Endodermal cell (in vitro differentiated cells): ENCODE measurements around the gene RNF111. TPM values are rescaled to one million over a fixed set of nuclear protein-coding genes. Genes with fewer than 3 reads are reported as not detected.

ENCODE experiments used
- DNase-seq: peaks from one replicate; pipeline ENCODE4 v3.0.0-alpha.2; 2017
- H3K27ac ChIP-seq: 2 replicates; pipeline ENCODE4 v1.5.1; 2013; ENCODE audit warnings: mild to moderate bottlenecking, low read depth, low read length, moderate library complexity
- H3K27me3 ChIP-seq: 2 replicates; pipeline ENCODE4 v1.6.1; 2013; ENCODE audit warnings: mild to moderate bottlenecking, low read length, moderate library complexity; ENCODE audit not compliant: insufficient read depth, control insufficient read depth, poor library complexity, severe bottlenecking
- H3K36me3 ChIP-seq: 2 replicates; pipeline ENCODE4 v1.7.0; 2013; ENCODE audit warnings: mild to moderate bottlenecking, low read length, moderate library complexity; ENCODE audit not compliant: control insufficient read depth, insufficient read depth
- H3K4me1 ChIP-seq: one replicate; pipeline ENCODE4 v1.7.0; 2013; ENCODE audit warnings: low read length; ENCODE audit not compliant: control insufficient read depth, insufficient read depth
- H3K4me3 ChIP-seq: 2 replicates; pipeline ENCODE4 v1.5.1; 2013; ENCODE audit warnings: mild to moderate bottlenecking, low read length, moderate library complexity
- H3K9ac ChIP-seq: 2 replicates; pipeline ENCODE4 v1.6.1; 2013; ENCODE audit warnings: mild to moderate bottlenecking, low read length, moderate library complexity; ENCODE audit not compliant: poor library complexity, severe bottlenecking; ENCODE audit errors: extremely low read depth
- H3K9me3 ChIP-seq: 2 replicates; pipeline ENCODE4 v1.6.1; 2013; ENCODE audit warnings: mild to moderate bottlenecking, low read length, moderate library complexity; ENCODE audit not compliant: control insufficient read depth
- H3K27ac Mint-ChIP-seq: 2 replicates; pipeline ENCODE4 v1.8.0; 2020; ENCODE audit warnings: mixed read lengths
- H3K27me3 Mint-ChIP-seq: 2 replicates; pipeline ENCODE4 v1.8.0; 2021; ENCODE audit warnings: mild to moderate bottlenecking, mixed read lengths; ENCODE audit not compliant: insufficient read depth
- H3K36me3 Mint-ChIP-seq: 2 replicates; pipeline ENCODE4 v1.8.0; 2020; ENCODE audit warnings: low read depth, mixed read lengths
- H3K4me1 Mint-ChIP-seq: 2 replicates; pipeline ENCODE4 v1.8.0; 2020; ENCODE audit warnings: mixed read lengths
- H3K4me3 Mint-ChIP-seq: 2 replicates; pipeline ENCODE4 v1.8.0; 2020; ENCODE audit warnings: mild to moderate bottlenecking, moderate library complexity, mixed read lengths
- H3K9me3 Mint-ChIP-seq: 2 replicates; pipeline ENCODE4 v1.8.0; 2020; ENCODE audit warnings: mild to moderate bottlenecking, mixed read lengths
- CTCF ChIP-seq: fragments of 200-600 bp; sonication (generic); conservative IDR thresholded peaks from 2 replicates; pipeline ENCODE4 v1.5.0; 2021; ENCODE audit warnings: antibody characterized with exemption, mild to moderate bottlenecking
- WGBS, 2 experiments: methylation state at CpG; one replicate each; pipeline versions ENCODE4 v1.1.5 to v1.1.7; 2013; ENCODE audit warnings: missing lambda C conversion rate in 2 of 2, mixed read lengths in 1 of 2; ENCODE audit not compliant: insufficient coverage in 1 of 2, insufficient read length in 1 of 2; 5-methylcytosine and 5-hydroxymethylcytosine counted together
- total RNA-seq, 2 donors: library from RNA; stranded (reverse); fragmentation: NEBNext Ultra II Directional in 1 of 2; extraction: Animal tissue kit (Norgen Biotek cat#: 25700) in 1 of 2; gene quantifications; 2 replicates in 1 of 2; 3 replicates in 1 of 2; pipeline ENCODE4 v1.2.1, GENCODE V29; 2021

Gene RNF111
- total RNA-seq, 2 donors from 2014 or later: 31.6 to 31.9 TPM

GRCh38 chr15:59001946-59002345 is 14.5 kb downstream of the RNF111 start:
- Mint-ChIP-seq H3K4me1 (peaks cover 3% of the 10 kb centered on the region), H3K9me3 (no peaks in the 10 kb centered on the region), H3K36me3 (peaks cover 14% of the 10 kb centered on the region), H3K27me3 (no peaks in the 10 kb centered on the region), H3K4me3 (no peak overlapping the region), H3K27ac (no peak overlapping the region)
- H3K9ac ChIP-seq: no peak overlapping the region
- no peaks in the 10 kb centered on the region for H3K9me3 ChIP-seq
- H3K27me3 ChIP-seq: no peaks in the 10 kb centered on the region
- DNase-seq: no peak
- no peak for TF ChIP-seq CTCF
- no peaks in the 10 kb centered on the region for H3K4me1 ChIP-seq
- H3K27ac ChIP-seq: no peak overlapping the region
- WGBS, 2 experiments: 95 to 100% methylated on average over 4 to 5 of the region's 5 CpGs
- H3K36me3 ChIP-seq: peaks cover 22% of the 10 kb centered on the region
- H3K4me3 ChIP-seq: no peak overlapping the region

DNA sequence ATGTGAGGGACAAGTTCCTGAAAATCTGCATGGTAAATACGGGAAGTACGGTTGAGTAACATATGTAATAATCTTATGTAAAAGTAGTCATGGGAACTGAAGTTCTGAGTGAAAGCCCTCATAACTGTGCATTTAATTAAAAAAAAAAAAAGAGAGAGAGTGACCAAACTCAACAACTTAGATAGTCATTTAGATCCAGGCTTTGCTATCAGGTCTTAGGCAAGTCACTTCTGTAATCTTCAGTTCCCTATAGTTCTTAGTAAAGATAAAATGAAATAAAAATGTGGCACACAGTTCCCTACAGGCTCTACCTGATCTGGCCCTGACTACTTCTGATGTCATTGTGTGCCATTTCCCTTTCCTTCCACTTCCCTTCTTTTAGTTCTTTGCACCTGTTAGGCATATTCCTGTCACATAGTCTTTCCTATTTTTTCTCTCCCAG is 15.0 kb downstream of the RNF111 start:
- H3K4me1 Mint-ChIP-seq: peaks cover 3% of the 10 kb centered on the region
- H3K36me3 ChIP-seq: peaks cover 24% of the 10 kb centered on the region
- WGBS, 2 experiments: 97 to 100% methylated on average over 2 of the region's 2 CpGs

DNA sequence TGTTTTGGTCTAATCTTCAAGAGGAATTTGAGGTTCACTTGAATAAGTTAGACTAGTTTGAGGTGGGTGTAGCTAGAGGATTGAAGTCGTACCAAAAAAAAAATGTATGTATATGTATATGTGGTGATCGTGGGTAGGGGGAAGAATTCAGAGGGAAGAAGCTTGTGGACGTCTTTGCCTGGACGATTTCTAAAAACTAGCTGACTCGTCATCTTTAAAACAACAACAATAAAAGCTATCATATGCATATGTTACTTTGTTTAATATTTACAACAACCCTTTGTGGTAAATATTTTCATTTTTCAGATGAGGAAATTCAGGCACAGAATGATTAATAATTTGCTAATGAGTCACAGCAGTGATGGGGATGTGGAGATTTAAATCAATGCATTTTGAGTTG is 18.1 kb downstream of the RNF111 start:
- Histone ChIP-seq H3K9ac (no peak overlapping the region), H3K4me3 (no peak overlapping the region), H3K9me3 (no peaks in the 10 kb centered on the region), H3K27ac (no peak overlapping the region), H3K36me3 (peaks cover 36% of the 10 kb centered on the region), H3K27me3 (no peaks in the 10 kb centered on the region), H3K4me1 (no peaks in the 10 kb centered on the region)
- Mint-ChIP-seq H3K27ac (no peak overlapping the region), H3K36me3 (peaks cover 25% of the 10 kb centered on the region), H3K4me3 (no peak overlapping the region), H3K27me3 (no peaks in the 10 kb centered on the region), H3K9me3 (no peaks in the 10 kb centered on the region), H3K4me1 (peaks cover 4% of the 10 kb centered on the region)
- no peak for DNase-seq
- WGBS, 2 experiments: 94% methylated on average over 2 of the region's 5 CpGs; no CpG with 5 or more reads in 1 of the 2 experiments
- TF ChIP-seq CTCF: no peak

More for the DNA sequence above, 15.0 kb downstream of the RNF111 start:
- Mint-ChIP-seq H3K4me3 (no peak overlapping the region), H3K27me3 (no peaks in the 10 kb centered on the region), H3K27ac (no peak overlapping the region), H3K9me3 (no peaks in the 10 kb centered on the region), H3K36me3 (peaks cover 14% of the 10 kb centered on the region)
- Histone ChIP-seq H3K27me3 (no peaks in the 10 kb centered on the region), H3K4me1 (no peaks in the 10 kb centered on the region), H3K27ac (no peak overlapping the region), H3K4me3 (no peak overlapping the region), H3K9ac (no peak overlapping the region), H3K9me3 (no peaks in the 10 kb centered on the region)
- no peak for DNase-seq
- TF ChIP-seq CTCF: no peak
